Kidney capillary endothelial cell (primary cell): ENCODE results near the gene BLOC1S6.

ENCODE experiments used
- DNase-seq: peaks from one replicate; pipeline ENCODE4 v3.0.0-alpha.2; 2018; ENCODE audit warnings: low spot score

Gene BLOC1S6

DNA sequence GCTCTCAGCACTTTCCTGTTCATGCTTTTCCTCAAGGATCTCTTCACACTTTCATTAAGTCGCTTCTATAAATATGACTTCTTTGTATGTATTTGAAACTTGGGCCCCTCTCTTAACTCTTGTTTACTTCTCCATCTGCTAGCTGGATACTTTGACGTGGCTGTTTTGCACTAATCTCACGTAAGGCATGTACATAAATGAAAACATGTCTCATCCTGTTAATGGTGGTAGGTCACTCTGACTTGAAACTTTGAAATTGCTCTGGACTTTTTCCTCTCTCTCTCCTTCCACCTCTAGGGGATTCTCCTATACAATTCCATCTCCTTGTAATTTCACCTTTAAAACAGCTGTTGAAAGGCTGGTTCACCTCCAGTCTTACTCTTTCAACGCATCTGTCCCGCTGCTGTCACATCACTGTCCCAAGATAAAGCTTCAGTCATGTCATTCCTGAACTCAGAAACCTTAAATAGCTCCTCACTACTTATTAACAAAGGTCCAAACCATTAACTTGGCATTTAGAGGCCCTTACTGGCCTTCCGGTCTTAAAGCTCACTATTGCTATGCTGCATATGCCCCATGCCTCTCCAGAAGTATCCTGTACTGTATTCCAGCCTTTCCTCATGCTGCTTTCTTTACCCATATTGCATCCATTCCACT lies 1.2 kb downstream of the BLOC1S6 start:
- no peak for DNase-seq

DNA sequence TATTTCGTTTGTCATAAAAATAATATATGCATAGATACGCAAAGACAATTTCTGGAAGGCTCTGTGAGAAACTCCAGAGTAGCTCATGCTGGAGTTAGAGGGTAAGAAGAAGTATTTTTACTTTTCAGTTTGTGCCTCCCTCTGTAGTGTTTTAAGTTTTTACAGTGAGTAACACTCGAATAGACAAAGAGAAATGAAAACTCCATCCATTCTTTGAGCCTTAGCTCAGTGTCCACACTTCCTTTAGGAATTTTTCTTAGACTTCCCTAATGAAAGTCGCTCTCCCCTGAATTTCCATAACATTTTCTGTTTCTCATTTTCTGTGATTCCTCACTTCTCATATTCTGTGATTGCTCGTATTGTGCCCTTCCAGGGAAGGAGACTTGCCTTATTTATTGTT lies 2.1 kb downstream of the BLOC1S6 start:
- DNase-seq, result no peak

DNA sequence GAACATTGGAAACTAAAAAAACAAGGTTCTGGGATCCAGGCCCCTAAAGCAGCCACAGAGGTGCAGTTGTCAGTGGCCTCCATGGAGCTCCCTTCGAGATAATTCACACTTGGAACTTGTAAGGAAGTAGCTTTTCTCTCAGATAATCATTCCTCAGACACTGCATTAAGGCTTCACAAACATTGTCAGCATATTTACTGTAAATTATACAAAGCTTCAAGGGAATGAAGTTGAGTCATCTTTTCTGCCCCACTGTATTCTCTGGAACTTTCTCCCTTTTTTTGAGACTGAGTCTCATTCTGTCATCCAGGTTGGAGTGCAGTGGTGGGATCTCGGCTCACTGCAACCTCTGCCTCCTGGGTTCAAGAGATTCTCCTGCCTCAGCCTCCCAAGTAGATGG lies 7.1 kb downstream of the BLOC1S6 start:
- DNase-seq, result no peak

DNA sequence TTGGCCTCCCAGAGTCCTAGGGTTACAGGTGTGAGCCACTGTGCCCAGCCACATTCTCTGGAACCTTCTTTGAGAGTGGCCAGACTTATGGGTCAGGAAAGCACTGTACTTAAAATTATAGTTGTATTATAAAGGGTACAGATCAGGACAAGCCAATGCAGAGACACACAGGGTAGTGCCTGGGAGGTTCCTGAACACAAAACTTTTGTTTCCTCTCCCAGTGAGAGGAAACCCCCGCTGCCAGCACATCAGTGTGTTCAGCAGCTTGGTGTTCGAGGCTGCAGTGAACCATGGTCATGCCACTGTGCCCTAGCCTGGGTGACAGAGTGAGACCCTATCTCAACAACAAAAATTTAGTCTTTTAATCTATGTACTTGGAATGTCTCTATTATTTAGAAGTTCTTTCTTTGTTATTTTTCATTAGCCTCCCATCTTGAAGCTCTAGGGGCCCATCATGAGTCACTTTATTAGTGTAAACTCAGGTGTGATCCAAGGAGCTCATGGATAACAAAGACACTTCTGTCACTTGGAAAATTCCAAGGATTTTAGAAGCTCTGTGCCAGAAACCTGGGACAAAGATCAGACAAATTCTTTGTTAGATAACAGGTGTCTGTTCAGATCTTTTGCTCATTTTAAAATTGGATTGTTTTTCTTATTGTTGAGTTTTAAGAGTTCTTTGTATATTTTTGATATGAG lies 7.8 kb downstream of the BLOC1S6 start:
- no peak for DNase-seq

DNA sequence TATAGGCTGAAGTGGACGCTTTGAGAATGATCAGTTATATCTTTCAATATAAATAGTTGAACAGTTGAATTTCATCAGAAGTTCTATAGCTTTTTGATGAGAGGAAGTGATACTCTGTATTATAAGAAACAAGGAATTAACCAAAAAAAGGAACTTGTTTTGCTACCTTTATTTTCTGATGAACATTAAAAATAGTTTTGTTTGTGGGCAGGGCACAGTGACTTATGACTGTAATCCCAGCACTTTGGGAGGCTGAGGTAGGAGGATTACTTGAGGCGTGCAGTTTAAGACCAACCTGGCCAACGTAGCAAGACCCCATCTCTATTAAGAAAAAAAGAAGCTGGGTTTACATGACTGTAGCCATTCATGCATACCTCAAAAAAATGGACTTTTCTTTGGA lies 16.7 kb downstream of the BLOC1S6 start:
- no peak for DNase-seq

DNA sequence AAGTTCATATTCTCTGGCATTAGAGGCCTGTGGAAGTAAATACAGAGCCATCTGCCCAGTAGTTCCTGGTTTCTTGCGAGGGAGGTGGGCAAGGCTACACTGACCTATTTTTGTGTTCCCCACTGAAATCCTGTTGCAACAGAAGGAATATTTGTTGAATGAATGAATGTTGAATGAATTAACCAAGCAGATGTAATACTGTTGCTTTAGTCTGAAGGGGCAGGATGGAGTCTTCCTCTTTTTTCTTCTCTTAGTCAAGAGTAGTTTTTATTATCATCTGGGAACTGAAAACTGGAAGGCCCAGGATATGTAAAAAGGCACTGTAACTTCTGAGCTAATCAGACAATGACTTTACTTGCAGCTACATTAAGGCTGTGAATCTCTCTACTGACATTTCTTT lies 17.1 kb downstream of the BLOC1S6 start:
- DNase-seq, result no peak

DNA sequence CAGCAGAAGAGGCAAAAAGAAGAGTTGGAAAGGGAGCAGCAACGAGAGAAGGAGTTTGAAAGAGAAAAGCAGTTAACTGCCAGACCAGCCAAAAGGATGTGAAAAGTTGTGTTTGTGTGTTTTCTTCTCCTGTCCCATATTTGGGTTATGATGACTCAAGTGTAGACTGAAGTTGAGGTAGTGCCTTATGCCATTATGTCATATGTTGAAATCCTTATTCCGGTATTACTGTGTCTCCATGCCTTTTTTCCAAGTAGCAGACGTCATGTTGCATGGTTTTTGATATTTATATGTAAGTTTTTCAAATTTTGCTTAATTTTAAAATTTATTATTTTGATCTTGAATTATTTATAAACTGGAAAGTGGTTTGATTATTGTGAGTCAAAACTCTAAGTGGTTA lies 19.2 kb downstream of the BLOC1S6 start:
- no peak for DNase-seq

DNA sequence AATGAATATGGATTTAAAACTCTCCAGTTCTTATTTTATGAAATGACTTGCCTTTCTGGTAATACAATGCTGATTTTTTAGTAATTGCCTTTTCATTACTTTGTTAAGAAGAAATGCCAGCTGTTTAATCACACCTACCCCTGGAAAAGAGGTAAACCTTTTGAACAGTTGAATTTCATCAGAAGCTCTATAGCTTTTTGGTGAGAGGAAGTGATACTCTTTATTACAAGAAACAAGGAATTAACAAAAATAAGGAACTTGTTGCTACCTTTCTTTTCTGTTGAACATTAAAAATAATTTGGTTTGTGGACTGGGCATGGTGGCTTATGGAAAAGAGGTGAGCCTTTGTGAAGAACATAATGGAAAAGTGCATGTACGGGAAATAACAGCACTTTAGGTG lies 19.7 kb downstream of the BLOC1S6 start:
- DNase-seq, result no peak

DNA sequence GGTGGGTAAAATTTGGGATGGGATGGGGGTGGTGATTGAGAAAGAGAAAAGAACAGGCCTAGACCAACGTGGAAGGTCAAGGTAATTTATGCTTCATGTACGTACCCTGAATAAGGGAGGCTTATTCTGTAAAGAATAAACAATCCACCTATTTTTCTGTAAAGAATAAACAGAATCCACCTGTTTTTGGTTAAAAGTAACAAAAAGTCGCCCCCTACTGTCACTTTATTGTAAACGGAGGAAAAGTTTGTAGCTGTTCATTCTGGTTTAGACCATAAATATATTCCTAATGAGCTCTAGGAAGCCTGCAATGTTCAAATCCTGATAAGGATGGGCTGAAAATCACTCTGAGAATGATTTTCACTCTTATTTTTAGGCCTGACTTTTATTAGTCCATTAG lies 24.1 kb downstream of the BLOC1S6 start:
- no peak for DNase-seq

DNA sequence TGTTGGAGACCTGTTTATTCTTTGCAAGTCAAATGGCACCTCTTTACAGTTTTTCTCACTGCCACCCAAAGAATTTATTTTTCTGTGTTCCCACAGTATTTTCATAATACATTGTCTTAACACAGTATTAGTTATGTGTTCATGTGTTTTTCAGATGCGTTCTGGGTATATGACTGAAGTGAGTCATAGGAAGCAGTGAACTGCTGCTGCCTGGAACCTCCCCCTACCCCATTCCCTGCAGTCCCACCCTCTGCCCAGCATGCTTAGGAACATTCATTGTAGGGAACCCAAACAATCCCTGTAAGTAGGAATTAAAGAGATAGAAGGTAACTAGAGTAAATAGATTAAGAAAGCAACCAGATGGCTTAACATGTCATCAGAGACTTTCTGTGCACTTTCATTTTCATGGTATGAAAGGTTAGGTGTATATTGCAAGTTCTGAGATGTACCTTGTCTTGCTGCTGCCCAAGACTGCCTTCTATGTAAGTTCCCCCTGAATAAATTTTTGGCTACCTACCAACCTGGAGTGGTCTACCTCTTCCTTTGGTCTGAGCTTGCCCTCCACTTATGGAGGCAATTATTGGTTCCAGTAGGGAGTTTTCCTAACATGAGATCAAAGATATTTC lies 25.7 kb downstream of the BLOC1S6 start:
- DNase-seq, result peak; percentile 70

DNA sequence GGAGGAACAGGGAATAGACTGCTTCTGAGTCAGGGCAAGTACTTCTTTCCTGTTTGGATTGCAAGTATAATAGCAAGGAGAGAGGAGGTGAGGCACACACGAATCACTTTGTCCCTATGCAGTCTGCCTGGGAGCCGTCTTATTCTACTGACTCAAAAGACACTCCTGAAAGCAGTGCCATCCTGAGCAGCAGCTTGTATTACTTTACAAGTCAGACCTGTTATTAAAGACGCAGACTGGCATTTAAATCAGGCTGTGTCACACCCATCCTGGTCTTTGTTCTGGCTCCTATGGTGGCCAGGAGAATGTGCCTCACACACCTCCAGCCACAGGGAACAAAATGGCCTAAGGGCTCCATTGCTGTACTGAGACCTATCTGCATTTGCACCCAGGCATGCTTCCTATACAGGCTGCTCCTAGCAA lies 29.7 kb downstream of the BLOC1S6 start:
- DNase-seq, result peak; percentile 44

DNA sequence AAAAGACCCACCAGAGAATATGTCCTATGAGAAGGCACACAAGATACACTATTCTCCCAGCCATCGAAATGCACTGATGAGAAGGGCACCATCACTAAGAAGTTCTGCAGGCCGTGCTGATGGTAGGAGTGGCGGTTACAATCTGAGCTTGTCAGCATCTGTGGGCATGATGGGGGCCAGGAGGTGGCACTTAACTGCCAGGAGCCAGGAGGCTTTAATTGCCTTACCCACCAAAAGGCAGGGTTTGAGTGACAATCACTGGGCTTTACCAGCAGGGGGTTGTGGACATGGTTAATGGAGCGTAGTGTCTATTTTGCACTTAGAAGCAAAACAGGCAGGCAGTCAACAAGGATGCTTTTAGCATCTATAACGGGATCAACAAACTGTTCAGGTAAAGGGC lies 31.6 kb downstream of the BLOC1S6 start:
- DNase-seq, result no peak

DNA sequence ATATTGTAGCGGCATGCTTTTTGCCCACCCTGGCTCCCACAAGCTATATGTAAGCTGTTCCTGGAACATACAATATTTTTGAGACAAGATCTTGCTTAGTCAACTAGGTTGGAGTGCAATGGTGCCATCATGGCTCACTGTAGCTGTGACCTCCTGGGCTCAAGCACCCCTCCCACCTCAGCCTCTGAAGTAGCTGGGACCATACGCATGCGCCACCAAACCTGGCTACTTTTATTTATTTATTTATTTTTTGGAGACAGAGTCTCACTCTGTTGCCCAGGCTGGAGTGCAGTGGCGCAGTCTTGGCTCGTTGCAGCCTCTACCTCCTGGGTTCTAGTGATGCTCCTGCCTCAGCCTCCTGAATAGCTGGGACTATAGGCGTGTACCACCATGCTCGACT lies 41.0 kb downstream of the BLOC1S6 start:
- no peak for DNase-seq

DNA sequence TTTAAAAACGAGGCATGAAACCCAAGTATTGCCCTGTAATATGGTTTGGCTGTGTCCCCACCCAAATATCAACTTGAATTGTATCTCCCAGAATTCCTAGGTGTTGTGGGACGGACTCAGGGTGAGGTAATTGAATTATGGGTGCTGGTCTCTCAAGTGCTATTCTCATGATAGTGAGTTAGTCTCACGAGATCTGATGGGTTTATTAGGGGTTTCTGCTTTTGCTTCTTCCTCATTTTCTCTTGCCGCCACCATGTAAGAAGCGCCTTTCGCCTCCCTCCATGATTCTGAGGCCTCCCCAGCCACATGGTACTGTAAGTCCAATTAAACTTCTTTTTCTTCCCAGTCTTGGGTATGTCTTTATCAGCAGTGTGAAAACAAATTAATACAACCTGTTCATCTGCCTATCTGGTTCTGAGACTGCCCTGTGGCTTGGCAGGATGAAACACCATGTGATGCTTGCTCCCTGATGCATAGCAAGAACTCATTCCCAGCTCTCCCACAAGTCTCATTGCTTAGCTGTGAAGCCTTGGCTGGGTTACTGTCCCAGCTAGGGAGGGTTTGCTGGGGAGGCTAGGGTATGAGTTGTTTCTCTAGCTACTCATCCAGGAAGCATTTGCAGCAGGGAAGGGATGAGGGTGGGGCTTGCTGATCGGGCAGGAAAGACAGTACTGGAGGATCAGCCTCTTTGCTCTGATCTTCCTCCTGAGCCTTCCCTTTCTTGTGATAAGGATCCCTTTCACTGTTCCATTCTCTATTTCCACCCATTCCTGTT lies 43.9 kb downstream of the BLOC1S6 start:
- DNase-seq, result no peak

DNA sequence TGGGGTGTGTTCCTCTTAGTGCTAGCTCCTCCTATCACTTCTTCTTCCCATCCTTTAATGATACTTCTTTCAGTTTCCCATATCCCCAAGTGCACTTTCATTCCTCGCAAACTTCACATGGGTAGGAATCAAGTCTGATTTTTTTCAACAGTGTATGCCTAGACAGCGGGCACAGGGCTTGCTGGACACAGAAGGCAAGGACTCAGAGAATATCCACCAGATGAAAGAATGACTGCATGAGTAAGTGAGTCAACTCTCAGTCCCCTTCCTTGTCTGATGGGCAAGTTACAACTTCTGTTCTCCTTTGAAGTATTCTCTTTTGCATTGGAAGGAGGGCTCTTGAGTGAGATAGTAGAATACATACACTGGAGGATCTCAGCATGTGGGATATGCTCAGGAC lies 44.6 kb downstream of the BLOC1S6 start:
- DNase-seq, result no peak

DNA sequence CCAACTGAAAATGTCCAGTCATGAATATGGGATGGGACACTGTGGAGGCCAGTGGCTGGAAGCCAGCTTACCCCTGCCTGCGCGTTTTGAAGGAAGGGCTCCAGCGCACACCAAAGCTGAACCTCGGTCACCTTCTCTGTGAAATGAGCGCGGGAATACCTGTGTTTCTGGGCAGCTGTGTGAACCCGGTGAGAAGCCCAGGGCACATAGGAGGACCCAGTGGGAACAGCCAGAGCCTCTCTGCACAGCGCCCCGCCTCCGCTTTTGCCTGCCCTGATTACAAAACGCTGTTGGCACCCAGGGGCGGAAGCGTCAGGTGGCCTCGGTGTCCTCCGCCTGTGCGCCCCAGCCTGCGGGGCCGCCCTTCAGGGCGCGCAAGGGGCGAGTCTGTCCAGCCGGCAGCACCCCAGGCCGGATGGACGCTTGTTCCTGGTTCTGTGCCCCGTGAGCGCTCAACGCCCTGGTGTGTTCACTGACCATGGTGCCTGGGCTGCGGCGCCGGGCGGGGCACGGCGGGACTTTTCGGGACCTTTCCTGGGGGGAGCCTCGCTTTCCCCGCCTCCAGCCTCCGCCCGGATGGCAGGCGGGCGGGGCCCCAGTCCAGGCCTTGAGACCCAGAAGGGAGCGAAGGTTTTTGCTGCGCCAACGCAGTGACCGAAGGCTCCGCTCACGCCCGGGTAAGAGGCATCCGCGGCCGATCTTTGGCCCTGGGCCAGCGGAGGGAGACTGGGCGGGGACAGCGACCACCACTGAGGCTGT lies 47.4 kb downstream of the BLOC1S6 start, which contains the start of gene SQOR:
Gene SQOR (plus strand): TSS at position 598 of the 759 bp plus-strand sequence. CDS start 23,895 bp downstream, outside the sequence.
- peak; percentile 50 for DNase-seq

DNA sequence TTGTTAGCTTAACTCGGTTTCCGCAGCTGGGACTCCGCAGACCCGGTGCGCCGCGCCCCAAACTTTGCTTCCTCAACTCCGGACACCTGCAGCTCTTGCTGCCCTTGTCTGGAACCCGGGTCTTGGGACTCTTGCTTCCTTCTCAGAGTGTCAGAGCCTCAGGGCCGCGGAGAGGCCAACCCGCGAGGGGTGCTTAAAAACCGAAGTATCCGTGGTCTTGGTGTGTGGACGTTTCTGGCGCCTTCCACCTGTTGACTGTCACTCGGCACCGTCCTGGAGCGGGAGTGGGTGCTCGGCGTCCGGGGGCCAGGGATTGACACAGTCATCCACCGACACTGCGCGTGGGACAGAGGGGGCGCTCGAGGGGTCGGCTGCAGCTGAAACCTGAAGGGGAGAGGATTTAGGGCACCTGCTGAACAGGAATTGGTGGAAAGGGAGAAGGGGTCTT lies 48.0 kb downstream of the BLOC1S6 start:
- DNase-seq, result no peak

DNA sequence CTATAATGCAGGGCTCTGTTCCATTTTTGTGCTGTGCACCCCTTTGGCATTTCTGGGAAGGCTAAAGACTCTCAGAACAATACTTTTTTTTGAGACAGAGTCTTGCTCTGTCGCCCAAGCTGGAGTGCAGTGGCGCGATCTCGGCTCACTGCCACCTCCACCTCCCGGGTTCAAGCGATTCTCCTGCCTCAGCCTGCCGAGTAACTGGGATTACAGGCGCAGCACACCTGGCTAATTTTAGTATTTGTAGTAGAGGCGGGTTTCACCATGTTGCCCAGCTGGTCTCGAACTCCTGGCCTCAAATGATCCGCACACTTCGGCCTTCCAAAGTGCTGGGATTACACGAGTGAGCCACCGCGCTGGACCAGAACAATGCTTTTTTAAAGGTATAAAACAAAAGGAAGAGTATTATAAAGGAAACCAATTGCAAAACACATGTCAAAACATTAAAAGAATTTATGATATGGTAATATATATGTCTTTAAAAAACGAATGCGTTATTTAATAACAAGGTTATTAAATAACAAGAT lies 48.6 kb downstream of the BLOC1S6 start:
- no peak for DNase-seq

DNA sequence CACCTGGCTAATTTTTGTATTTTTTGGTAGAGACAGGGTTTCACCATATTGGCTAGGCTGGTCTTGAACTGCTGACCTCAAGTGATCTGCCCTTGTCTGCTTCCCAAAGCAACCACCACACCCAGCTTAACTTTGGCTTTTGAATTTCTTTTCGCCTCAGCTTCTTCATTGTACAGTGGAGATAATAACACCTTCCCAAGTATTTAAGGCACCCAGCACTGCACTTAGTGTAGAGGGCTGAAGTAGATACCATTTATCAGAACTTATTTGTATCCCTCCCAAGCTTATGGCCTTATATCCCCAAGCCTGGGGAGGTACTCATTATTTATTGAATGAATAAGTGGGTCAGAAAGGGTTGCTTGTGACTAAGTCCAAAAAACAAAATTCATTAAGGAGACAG lies 50.0 kb downstream of the BLOC1S6 start:
- DNase-seq, result no peak

DNA sequence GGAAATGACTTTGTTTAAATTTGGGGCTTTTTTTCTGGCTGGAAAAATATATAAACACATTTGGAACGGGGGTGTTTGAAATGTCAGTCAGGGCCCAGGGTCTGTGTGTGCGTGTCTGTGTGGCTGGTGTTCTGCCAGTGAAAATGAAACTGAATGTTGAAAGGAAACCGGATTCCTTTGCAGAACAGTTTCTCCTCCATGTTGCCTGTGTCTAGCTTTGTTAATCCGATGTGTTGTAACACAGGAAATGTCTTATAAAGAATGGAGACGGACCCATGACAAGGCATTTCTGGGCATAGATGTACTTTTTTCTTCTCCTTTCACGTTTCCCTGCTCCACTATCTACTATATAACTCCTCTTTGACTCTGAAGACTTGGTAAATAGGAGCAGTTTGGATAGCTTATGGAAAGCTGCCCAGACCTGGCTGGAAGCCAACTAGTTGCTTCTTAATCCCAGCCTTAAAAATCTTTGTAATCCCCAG lies 50.4 kb downstream of the BLOC1S6 start:
- peak; percentile 63 for DNase-seq

DNA sequence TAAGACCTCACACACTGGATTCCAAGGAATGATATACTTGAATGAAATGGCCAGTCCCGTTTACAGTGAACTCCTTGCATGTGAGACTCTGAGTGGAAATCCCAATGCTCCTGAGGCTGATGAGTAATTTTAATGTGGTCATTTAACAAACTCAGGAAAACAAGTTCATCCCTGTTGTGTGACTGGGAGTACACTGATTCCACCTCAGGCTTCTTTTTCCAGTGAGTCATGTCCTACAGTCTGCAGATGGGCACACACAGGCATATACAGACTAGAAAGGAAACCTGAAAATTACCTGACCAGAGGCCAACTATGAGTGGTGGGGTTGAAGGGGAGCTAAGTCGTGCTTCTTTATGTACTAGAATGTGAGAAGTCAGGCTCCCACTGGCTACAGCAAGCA lies 53.4 kb downstream of the BLOC1S6 start:
- peak; percentile 85 for DNase-seq
